Right ventricle myocardium inferior (tissue), 1 donor: ENCODE measurements around the gene LLGL1. TPM values are rescaled to one million over a fixed set of nuclear protein-coding genes. Genes with fewer than 3 reads are reported as not detected.

Experiments used
- ATAC-seq: fragments of 200-7000 bp; cut with Tn5 transposase; one replicate; pipeline ENCODE4 v1.9.1; 2020; ENCODE audit warnings: mild to moderate bottlenecking, moderate library complexity
- DNase-seq: peaks from one replicate; pipeline ENCODE4 v3.0.0; 2021; ENCODE audit errors: missing footprints
- intact Hi-C: fragments of 100-400 bp; cut with DNase I; formaldehyde crosslinking; loops from one replicate; pipeline ENCODE4 v1.11.0; 2022
- total RNA-seq: library from RNA; stranded (reverse); fragmentation: NEBNext Ultra II Directional; extraction: Animal tissue kit (Norgen Biotek cat#: 25700); gene quantifications from one replicate; pipeline ENCODE4 v1.2.1, GENCODE V29; 2021
- donor health status: DM: no; HTN: yes; CAD: no; lungs with severe emphysema.

LLGL1 gene
- total RNA-seq, 1 donor from 2014 or later = 8.4 TPM

GRCh38 chr17:18245038-18245776 is 19.8 kb downstream of the LLGL1 start:
- DNase-seq = no peak
- intact Hi-C loops = no loop called here

GRCh38 chr17:18246109-18246725 is 20.8 kb downstream of the LLGL1 start:
- intact Hi-C loops = no loop called here
- ATAC-seq (no peak), DNase-seq (no peak)

More at GRCh38 chr17:18245038-18245776, 19.8 kb downstream of the LLGL1 start:
- no peak for ATAC-seq

GRCh38 chr17:18246880-18247612 is 21.6 kb downstream of the LLGL1 start:
- no peak for DNase-seq
- peak; percentile 24 for ATAC-seq
- intact Hi-C loops = no loop called here

- DNase-seq (no peak), ATAC-seq (peak; percentile 29)
- intact Hi-C loops = no loop called here
These were observed 22.2 kb downstream of the LLGL1 start for GRCh38 chr17:18247613-18248001.

GRCh38 chr17:18248300-18248731 is 22.9 kb downstream of the LLGL1 start:
- ATAC-seq (peak; percentile 45), DNase-seq (no peak)
- intact Hi-C loops = no loop called here

GRCh38 chr17:18248811-18249210 is 23.4 kb downstream of the LLGL1 start:
- ATAC-seq (no peak), DNase-seq (no peak)
- intact Hi-C loops = no loop called here

- DNase-seq (no peak), ATAC-seq (no peak)
- intact Hi-C loops = no loop called here
These were observed 24.8 kb downstream of the LLGL1 start for GRCh38 chr17:18250259-18250658.

GRCh38 chr17:18250708-18251107 is 25.3 kb downstream of the LLGL1 start:
- DNase-seq = no peak
- intact Hi-C loops = no loop called here
- no peak for ATAC-seq

- DNase-seq = no peak
- intact Hi-C loops = no loop called here
- ATAC-seq = no peak
These were observed 25.8 kb downstream of the LLGL1 start for GRCh38 chr17:18251204-18251603.

- intact Hi-C loops = no loop called here
- ATAC-seq (no peak), DNase-seq (no peak)
These were observed 26.7 kb downstream of the LLGL1 start for GRCh38 chr17:18252160-18252559.

GRCh38 chr17:18253187-18253884 is 27.9 kb downstream of the LLGL1 start:
- DNase-seq (no peak), ATAC-seq (no peak)
- intact Hi-C loops = no loop called here

GRCh38 chr17:18253947-18254821 is 28.7 kb downstream of the LLGL1 start:
- intact Hi-C loops = no loop called here
- DNase-seq = no peak

GRCh38 chr17:18254888-18255649 is 29.6 kb downstream of the LLGL1 start:
- intact Hi-C loops = no loop called here
- DNase-seq (no peak), ATAC-seq (no peak)

More at GRCh38 chr17:18253947-18254821, 28.7 kb downstream of the LLGL1 start:
- ATAC-seq = no peak

GRCh38 chr17:18256351-18256750 is 30.9 kb downstream of the LLGL1 start:
- ATAC-seq (no peak), DNase-seq (peak; percentile 55)
- intact Hi-C loops = no loop called here

GRCh38 chr17:18256776-18257175 is 31.3 kb downstream of the LLGL1 start:
- DNase-seq = no peak
- no peak for ATAC-seq
- intact Hi-C loops = no loop called here

GRCh38 chr17:18257268-18257981 is 32.0 kb downstream of the LLGL1 start:
- ATAC-seq (peak; percentile 4), DNase-seq (peak; percentile 83)
- intact Hi-C loops = no loop called here

- intact Hi-C loops = no loop called here
- ATAC-seq = peak; percentile 61
- DNase-seq = peak; percentile 93
These were observed 32.5 kb downstream of the LLGL1 start for GRCh38 chr17:18257982-18258355.
